ENCODE results near the gene STEEP1.
A peak's percentile ranks its signal among the peaks of the same experiment; 100 is the strongest.
"Not testable (repeated sequence)": the region's sequence is repeated elsewhere in the genome, so short reads cannot be mapped to it uniquely, and the experiment has no call there.

STEEP1 gene

GRCh38 chrX:119539872-119540271, 25.3 kb downstream of the STEEP1 start:
- intact Hi-C loops (cut with DNase I): no loop called here
- no peak for DNase-seq

- intact Hi-C loops (cut with DNase I): no loop called here
- DNase-seq: no peak
Observed at GRCh38 chrX:119537487-119537886, 27.7 kb downstream of the STEEP1 start.

GRCh38 chrX:119529345-119530276, 35.6 kb downstream of the STEEP1 start:
- intact Hi-C loops (cut with DNase I): no loop called here
- DNase-seq: no peak

GRCh38 chrX:119523664-119524184, 41.5 kb downstream of the STEEP1 start:
- intact Hi-C loops (cut with DNase I): no loop called here
- no peak for DNase-seq

- DNase-seq: no peak
- intact Hi-C loops (cut with DNase I): no loop called here
Observed at GRCh38 chrX:119521246-119521645, 44.0 kb downstream of the STEEP1 start.

- DNase-seq: no peak
- intact Hi-C loops (cut with DNase I): no loop called here
Observed at GRCh38 chrX:119518371-119518770, 46.8 kb downstream of the STEEP1 start.

DNA sequence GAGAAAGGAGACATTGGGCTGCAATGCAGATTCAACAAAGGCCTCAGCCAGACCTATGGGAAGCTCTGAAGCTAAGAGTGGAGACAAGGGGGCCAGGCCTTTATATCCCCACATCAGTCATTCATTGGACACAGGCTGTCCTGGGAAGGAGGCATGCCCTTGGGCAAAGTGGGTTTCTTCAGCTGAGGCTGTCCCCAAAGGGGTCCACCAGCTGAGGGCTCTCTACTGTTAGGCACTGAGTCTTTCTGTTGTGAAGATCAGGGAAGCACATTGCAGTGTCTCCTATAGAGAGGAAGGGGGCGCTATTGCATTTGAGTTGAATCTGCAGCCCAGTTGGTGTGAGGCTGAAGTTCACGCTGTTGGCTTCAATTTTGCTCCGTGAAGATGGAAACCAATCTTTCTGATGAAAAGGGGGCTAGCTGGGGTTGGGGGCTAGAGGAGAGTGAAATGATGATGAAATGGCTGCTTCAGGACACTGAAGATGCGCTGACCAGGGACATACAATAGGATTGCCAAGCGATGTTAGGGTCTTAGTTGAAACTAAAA, 49.0 kb downstream of the STEEP1 start:
- peak in 2 of 10 donors; percentile 8 to 27 for DNase-seq
- intact Hi-C loops (cut with DNase I): no loop called here

GRCh38 chrX:119512146-119512800, 52.9 kb downstream of the STEEP1 start:
- intact Hi-C loops (cut with DNase I): no loop called here
- peak in 6 of 10 donors; percentile 11 to 87 (median 21) for DNase-seq

DNA sequence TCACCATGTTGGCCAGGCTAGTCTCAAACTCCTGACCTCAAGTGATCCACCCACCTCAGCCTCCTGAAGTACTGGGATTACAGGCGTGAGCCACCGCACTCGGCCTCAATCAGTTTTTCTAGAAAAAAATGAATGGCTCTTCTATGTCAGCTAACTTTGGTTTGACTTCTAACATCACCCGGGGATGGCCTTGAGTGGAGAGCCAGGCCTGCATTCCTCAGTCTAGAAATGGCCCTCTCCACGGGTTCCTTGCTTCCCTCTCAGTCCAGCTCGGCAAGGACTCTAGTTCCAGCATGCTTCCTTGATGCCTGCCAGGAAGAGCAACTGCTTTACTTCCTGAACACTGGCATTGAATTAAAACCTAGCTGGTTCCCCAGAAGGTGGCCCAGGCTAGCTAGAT, 58.0 kb downstream of the STEEP1 start:
- intact Hi-C loops (cut with DNase I): no loop called here
- peak in 1 of 10 donors; percentile 67 for DNase-seq

DNA sequence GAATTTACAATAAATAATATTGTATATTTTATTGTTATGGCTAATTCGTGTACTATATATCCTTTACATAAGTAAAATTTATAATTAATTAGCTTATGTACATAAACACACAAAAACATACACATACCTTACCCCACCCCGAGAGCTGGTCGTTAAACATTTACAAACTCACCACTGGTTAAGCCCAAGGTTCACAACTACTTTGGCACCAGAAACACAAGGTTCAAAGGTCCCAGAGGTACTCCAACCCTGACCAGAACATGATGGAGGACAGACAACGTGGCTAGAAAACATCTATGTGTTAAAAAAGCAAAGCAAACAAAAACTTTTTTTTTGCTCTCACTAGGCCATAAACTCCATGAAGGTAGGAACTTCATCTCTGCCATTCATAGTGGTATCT, 59.3 kb downstream of the STEEP1 start:
- intact Hi-C loops (cut with DNase I): no loop called here
- DNase-seq: no peak

DNA sequence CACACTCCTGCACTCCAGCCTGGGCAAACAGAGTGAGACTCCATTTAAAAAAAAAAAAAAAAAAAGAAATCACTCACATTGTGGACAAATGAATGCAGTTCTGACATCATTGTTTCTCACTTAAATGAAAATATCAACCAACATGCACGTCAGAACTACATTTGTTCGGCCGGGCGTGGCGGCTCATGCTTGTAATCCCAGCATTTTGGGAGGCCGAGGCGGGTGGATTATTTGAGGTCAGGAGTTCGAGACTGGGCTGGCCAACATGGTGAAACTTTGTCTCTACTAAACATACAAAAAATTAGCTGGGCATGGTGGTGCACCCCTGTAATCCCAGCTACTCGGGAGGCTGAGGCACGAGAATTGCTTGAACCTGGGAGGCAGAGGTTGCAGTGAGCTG, 60.1 kb downstream of the STEEP1 start:
- DNase-seq; intact Hi-C loops (cut with DNase I): not testable (repeated sequence)

GRCh38 chrX:119503484-119503861, 61.7 kb downstream of the STEEP1 start:
- peak in 1 of 10 donors; percentile 20 for DNase-seq
- intact Hi-C loops (cut with DNase I): no loop called here

DNA sequence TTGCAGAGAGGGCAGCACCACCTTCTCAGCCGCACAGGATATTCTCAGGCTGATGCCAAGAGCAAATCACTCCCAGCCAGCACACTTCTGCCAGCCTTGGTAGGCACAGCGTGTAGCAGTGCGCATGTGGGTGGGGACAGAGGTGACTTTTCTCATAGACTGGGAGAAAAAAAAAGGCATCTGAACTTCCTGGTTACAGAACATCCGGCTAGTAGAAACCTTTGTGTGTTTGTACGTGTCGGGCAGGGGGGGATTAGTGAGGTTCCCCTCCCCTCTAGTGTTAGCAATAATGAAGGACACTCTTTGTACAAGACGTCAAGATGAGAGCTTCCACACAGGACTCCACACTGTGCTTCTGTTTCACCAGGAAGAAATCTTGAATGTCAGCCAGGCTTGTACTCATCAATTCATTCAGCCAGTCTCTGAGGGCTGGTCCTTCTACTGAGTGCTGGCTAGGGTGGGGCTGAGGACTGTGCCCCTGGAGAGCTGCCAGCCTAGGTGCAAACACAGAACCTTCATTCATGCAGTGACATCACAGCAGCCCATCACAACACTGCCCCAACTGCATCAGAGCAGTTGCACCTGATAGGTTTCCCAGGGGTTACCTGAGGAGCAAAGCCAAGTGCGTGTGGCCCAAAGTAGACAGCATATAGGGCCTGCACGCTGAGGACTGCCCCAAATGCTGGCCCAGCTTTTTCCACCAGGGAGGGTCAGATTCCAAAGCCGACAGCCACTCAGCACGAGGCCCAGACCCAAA, 62.3 kb downstream of the STEEP1 start:
- intact Hi-C loops (cut with DNase I): no loop called here
- DNase-seq: peak in 2 of 10 donors; percentile 36 to 63

DNA sequence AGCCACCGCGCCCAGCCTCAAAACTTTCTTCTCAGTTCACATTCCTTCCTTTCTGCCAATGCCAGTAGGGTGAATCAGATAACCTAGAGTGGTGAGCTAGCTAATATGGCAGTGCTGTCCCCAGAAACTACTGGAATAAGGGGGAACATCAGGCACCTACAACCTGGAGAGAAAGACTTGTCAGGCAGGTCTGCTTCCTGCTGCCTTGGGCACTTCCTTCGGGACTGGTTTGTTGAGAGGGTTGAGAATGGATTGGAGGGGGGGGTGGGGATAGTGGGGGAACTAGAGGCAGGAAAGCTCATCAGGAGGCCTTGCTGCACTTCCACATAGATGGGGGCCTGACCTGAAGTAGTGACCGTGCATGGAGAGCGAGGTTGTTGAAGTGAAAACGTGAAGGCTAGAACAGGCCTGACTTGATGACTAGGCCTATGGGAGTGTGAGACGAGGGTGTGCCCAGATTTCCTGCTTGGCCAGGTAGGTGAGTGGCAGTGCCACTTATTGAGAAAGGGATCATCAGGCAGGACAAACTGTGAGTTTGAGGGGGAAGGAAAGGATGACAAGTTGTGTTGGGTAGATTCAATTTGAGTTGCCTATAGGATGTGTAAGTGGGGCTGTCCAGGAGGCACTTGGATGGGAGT, 63.6 kb downstream of the STEEP1 start:
- DNase-seq: peak in 1 of 10 donors; percentile 22

GRCh38 chrX:119500061-119500800, 65.0 kb downstream of the STEEP1 start:
- intact Hi-C loops (cut with DNase I): no loop called here
- no peak for DNase-seq

More for the DNA sequence above, 63.6 kb downstream of the STEEP1 start:
- intact Hi-C loops (cut with DNase I): no loop called here

- DNase-seq: no peak
- intact Hi-C loops (cut with DNase I): no loop called here
Observed at GRCh38 chrX:119497185-119497584, 68.0 kb downstream of the STEEP1 start.

- intact Hi-C loops (cut with DNase I): no loop called here
- DNase-seq: peak in 1 of 10 donors; percentile 4
Observed at GRCh38 chrX:119495734-119496726, 69.2 kb downstream of the STEEP1 start.

Data from posterior cingulate gyrus (tissue), 11 donors.